GM18505 (cell line): Measurements from ENCODE around the gene TMEM39A.

Source experiments
- ATAC-seq: cut with Tn5 transposase; IDR thresholded peaks from one replicate; pipeline ENCODE4 v1.9.1; 2021; ENCODE audit not compliant: unreplicated experiment
- POLR2A ChIP-seq: IDR thresholded peaks from 4 replicates; pipeline ENCODE4 v1.6.1; 2011; ENCODE audit warnings: borderline replicate concordance; ENCODE audit not compliant: insufficient read depth, insufficient read length; ENCODE audit errors: extremely low read depth

TMEM39A gene

DNA sequence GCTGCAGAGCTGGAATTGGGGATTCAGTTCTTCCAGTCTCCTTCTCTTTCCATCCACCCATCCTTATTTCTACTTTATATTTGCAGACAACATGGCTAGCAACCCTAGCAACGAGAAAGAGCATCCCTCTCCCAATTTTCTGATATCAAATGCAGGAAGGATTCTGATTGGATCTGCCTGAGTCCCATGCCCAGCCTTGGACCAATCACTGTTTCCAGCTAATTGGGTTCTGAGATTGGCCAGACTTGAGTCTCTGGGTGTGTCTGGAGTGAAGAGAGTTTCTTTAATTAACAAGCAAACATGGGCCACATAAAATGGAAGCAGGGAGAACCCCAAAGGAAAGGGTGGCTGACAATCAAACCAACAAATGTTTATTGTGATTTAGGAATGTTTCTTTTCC is 60.6 kb downstream of the TMEM39A start:
- no peak for ATAC-seq
- no peak for TF ChIP-seq POLR2A

- TF ChIP-seq POLR2A, result no peak
- ATAC-seq, result peak; percentile 47
Observed at GRCh38 chr3:119401503-119402440, 61.6 kb downstream of the TMEM39A start.

DNA sequence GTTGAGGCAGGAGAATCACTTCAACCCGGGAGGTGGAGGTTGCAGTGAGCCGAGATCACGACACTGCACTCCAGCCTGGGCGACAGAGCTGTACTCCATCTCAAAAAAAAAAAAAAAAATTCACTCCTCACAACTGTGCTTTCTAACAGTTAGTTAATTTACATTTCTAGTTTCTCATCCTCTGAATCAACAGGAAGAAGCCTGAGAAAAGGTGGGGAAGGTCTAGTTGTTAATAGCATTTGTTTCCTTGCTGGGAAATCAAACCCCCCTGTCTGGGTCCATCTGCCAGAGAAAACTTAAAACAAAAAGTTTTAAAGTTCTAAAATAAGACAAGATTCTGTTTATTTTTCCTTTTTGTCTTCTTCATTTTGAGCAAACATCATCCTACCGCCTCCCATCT is 62.3 kb downstream of the TMEM39A start:
- peak; percentile 41 for ATAC-seq
- no peak for TF ChIP-seq POLR2A

DNA sequence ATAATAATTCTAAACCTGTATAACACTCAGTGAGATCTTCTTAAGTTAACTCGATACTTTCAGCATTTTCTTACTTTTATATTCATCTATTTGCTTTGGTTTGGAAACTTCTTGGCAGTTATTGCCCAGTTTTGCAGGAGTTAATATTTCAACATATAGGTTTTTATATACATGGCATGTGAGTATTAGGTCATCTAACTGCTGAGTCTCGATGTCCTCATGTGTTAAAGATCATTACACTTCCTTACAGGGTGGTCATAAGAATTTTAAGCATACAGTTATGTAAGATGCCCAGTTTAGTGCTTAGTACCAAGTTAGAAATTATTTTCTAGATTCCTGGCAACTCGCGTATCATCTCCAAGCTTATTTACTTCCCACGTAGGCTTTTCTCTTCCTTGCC is 62.9 kb downstream of the TMEM39A start:
- ATAC-seq, result no peak
- TF ChIP-seq POLR2A, result no peak

- no peak for ATAC-seq
Observed at GRCh38 chr3:119396870-119397269, 66.5 kb downstream of the TMEM39A start.

GRCh38 chr3:119395923-119396358 is 67.5 kb downstream of the TMEM39A start:
- TF ChIP-seq POLR2A, result no peak
- ATAC-seq, result peak; percentile 60

More at GRCh38 chr3:119396870-119397269, 66.5 kb downstream of the TMEM39A start:
- TF ChIP-seq POLR2A, result no peak

- TF ChIP-seq POLR2A, result no peak
Observed at GRCh38 chr3:119388577-119388976, 74.8 kb downstream of the TMEM39A start.

DNA sequence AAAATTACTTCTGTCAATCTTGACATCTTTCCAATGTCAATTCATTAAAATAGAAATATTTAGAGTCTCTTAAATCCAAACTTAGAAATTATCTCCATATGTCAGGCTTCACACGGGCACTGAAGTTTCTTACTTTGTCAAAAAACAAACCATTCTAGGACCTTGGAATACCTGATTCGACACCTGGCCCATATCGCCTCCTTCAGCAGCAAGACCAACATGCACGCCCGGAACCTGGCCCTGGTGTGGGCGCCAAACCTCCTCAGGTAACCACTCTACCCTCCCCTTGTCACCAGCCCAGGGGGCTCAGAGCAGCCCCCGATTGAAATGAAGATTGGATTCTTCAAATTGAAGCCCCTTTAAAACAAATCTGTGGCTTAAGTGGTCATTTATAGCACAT is 81.3 kb downstream of the TMEM39A start:
- ATAC-seq, result no peak
- no peak for TF ChIP-seq POLR2A

More at GRCh38 chr3:119388577-119388976, 74.8 kb downstream of the TMEM39A start:
- no peak for ATAC-seq

- no peak for ATAC-seq
- no peak for TF ChIP-seq POLR2A
Observed at GRCh38 chr3:119380697-119381096, 82.7 kb downstream of the TMEM39A start.
